Loucy (cell line): ENCODE data around the gene DIP2A.
"Not testable (repeated sequence)": the region's sequence is repeated elsewhere in the genome, so short reads cannot be mapped to it uniquely, and the experiment has no call there.

ENCODE experiments used
- H2AFZ ChIP-seq: fragments of 200-600 bp; sonication (generic); 2 replicates; pipeline ENCODE4 v1.6.0; 2016; ENCODE audit warnings: antibody characterized with exemption, mild to moderate bottlenecking, low read length, moderate library complexity
- H3F3A ChIP-seq: fragments of 200-600 bp; 2 replicates; pipeline ENCODE4 v1.6.0; 2016; ENCODE audit warnings: antibody characterized with exemption, low read depth, mild to moderate bottlenecking
- H3K27me3 ChIP-seq: fragments of 200-600 bp; sonication (generic); 2 replicates; pipeline ENCODE4 v1.6.1; 2014; ENCODE audit warnings: low read length, mild to moderate bottlenecking; ENCODE audit not compliant: insufficient read depth, poor library complexity, severe bottlenecking
- H3K36me3 ChIP-seq: fragments of 200-600 bp; sonication (generic); 2 replicates; pipeline ENCODE4 v1.6.1; 2016; ENCODE audit warnings: low read length; ENCODE audit not compliant: insufficient read depth
- H3K4me1 ChIP-seq: fragments of 200-600 bp; sonication (generic); 2 replicates; pipeline ENCODE4 v1.5.1; 2014; ENCODE audit warnings: low read length, mild to moderate bottlenecking; ENCODE audit not compliant: insufficient read depth, poor library complexity, severe bottlenecking
- H3K4me2 ChIP-seq: fragments of 200-600 bp; sonication (generic); 2 replicates; pipeline ENCODE4 v1.6.0; 2014; ENCODE audit warnings: antibody characterized with exemption, low read length, low read depth, mild to moderate bottlenecking; ENCODE audit not compliant: poor library complexity, severe bottlenecking
- H3K4me3 ChIP-seq: fragments of 200-600 bp; sonication (generic); 2 replicates; pipeline ENCODE4 v1.5.1; 2014; ENCODE audit warnings: low read length, mild to moderate bottlenecking, mixed read lengths; ENCODE audit not compliant: poor library complexity, severe bottlenecking
- H3K79me2 ChIP-seq: fragments of 200-600 bp; sonication (generic); 2 replicates; pipeline ENCODE4 v1.6.1; 2014; ENCODE audit warnings: low read length; ENCODE audit not compliant: insufficient read depth
- H3K9ac ChIP-seq: fragments of 200-600 bp; sonication (generic); 2 replicates; pipeline ENCODE4 v1.6.0; 2014; ENCODE audit warnings: mild to moderate bottlenecking, low read depth, low read length, moderate library complexity; ENCODE audit not compliant: poor library complexity, severe bottlenecking
- H3K9me2 ChIP-seq: fragments of 200-600 bp; sonication (generic); replicated peaks from 2 replicates; pipeline ENCODE4 v1.6.1; 2016; ENCODE audit warnings: low read depth, low read length, mixed read lengths
- H3K9me3 ChIP-seq: fragments of 200-600 bp; sonication (generic); 2 replicates; pipeline ENCODE4 v1.6.1; 2014; ENCODE audit warnings: mild to moderate bottlenecking, antibody characterized with exemption, low read length, low read depth; ENCODE audit not compliant: insufficient read depth
- H4K20me1 ChIP-seq: fragments of 200-600 bp; sonication (generic); 2 replicates; pipeline ENCODE4 v1.6.0; 2014; ENCODE audit warnings: antibody characterized with exemption, low read length, mild to moderate bottlenecking; ENCODE audit not compliant: insufficient read depth, poor library complexity, severe bottlenecking
- CTCF ChIP-seq: fragments of 200-600 bp; sonication (generic); conservative IDR thresholded peaks from 2 replicates; pipeline ENCODE4 v1.5.1; 2014; ENCODE audit warnings: mild to moderate bottlenecking, antibody characterized with exemption, low read length
- EZH2phosphoT487 ChIP-seq: fragments of 200-600 bp; IDR thresholded peaks from 2 replicates; pipeline ENCODE4 v1.6.1; 2018; ENCODE audit warnings: antibody characterized with exemption, mild to moderate bottlenecking, moderate library complexity, borderline replicate concordance

DIP2A gene

GRCh38 chr21:46431448-46431847, 27.2 kb upstream of the DIP2A start:
- H3K4me1 ChIP-seq: no peaks in the 10 kb centered on the region
- no peaks in the 10 kb centered on the region for H3K9me2 ChIP-seq
- H2AFZ ChIP-seq: no peak overlapping the region
- TF ChIP-seq CTCF: no peak
- no peak for TF ChIP-seq EZH2phosphoT487
- H3K4me2 ChIP-seq: no peak overlapping the region
- H3K27me3 ChIP-seq: no peaks in the 10 kb centered on the region
- H3K9ac ChIP-seq: no peak overlapping the region
- no peaks in the 10 kb centered on the region for H3K9me3 ChIP-seq
- no peaks in the 10 kb centered on the region for H3F3A ChIP-seq
- H3K36me3 ChIP-seq: peaks cover 67% of the 10 kb centered on the region; the same call in 1 of the 2 replicates
- H3K79me2 ChIP-seq: no peaks in the 10 kb centered on the region
- H3K4me3 ChIP-seq: no peak overlapping the region
- H4K20me1 ChIP-seq: no peaks in the 10 kb centered on the region

- Histone ChIP-seq H3K4me3 (no peak overlapping the region), H3K9ac (no peak overlapping the region), H3K27me3 (no peaks in the 10 kb centered on the region), H4K20me1 (no peaks in the 10 kb centered on the region), H3K36me3 (peaks cover 67% of the 10 kb centered on the region; the same call in 1 of the 2 replicates), H2AFZ (no peak overlapping the region), H3K9me2 (no peaks in the 10 kb centered on the region), H3K9me3 (no peaks in the 10 kb centered on the region), H3K4me1 (no peaks in the 10 kb centered on the region), H3K79me2 (no peaks in the 10 kb centered on the region), H3F3A (no peaks in the 10 kb centered on the region), H3K4me2 (no peak overlapping the region)
- TF ChIP-seq EZH2phosphoT487: no peak
- TF ChIP-seq CTCF: no peak
These were observed 26.7 kb upstream of the DIP2A start for GRCh38 chr21:46431884-46432488.

- H3K4me3 ChIP-seq, H2AFZ ChIP-seq, H3K4me1 ChIP-seq, H3K9me2 ChIP-seq, H3K9ac ChIP-seq, H3F3A ChIP-seq, H3K27me3 ChIP-seq, H3K79me2 ChIP-seq, H3K4me2 ChIP-seq, H3K9me3 ChIP-seq, H4K20me1 ChIP-seq: not testable (repeated sequence)
- peaks cover 67% of the 10 kb centered on the region; the same call in 1 of the 2 replicates for H3K36me3 ChIP-seq
These were observed 25.6 kb upstream of the DIP2A start for GRCh38 chr21:46433116-46433515.

- Histone ChIP-seq H3K36me3 (peaks cover 68% of the 10 kb centered on the region; the same call in 1 of the 2 replicates), H3K9me3 (no peaks in the 10 kb centered on the region), H4K20me1 (no peaks in the 10 kb centered on the region), H3K27me3 (no peaks in the 10 kb centered on the region), H3F3A (no peaks in the 10 kb centered on the region), H2AFZ (no peak overlapping the region), H3K4me3 (no peak overlapping the region), H3K9ac (no peak overlapping the region), H3K4me2 (no peak overlapping the region), H3K9me2 (no peaks in the 10 kb centered on the region), H3K79me2 (no peaks in the 10 kb centered on the region), H3K4me1 (no peaks in the 10 kb centered on the region)
- TF ChIP-seq CTCF (no peak), EZH2phosphoT487 (no peak)
These were observed 24.3 kb upstream of the DIP2A start for GRCh38 chr21:46434322-46434958.
